OCI-LY1 (cell line): ENCODE data around the gene VIPR2.

Source experiments
- H2AFZ ChIP-seq: fragments of 200-600 bp; sonication (generic), shearing (Covaris generic); 2 replicates; pipeline ENCODE4 v1.6.0; 2014; ENCODE audit warnings: antibody characterized with exemption, mild to moderate bottlenecking, low read length
- H3F3A ChIP-seq: fragments of 200-600 bp; sonication (generic), shearing (Covaris generic); 2 replicates; pipeline ENCODE4 v1.6.0; 2014; ENCODE audit warnings: mild to moderate bottlenecking, antibody characterized with exemption, low read length, moderate library complexity; ENCODE audit not compliant: insufficient read depth
- H3K27ac ChIP-seq: fragments of 200-600 bp; sonication (generic); 2 replicates; pipeline ENCODE4 v1.5.1; 2014; ENCODE audit warnings: low read length, mixed run types, mild to moderate bottlenecking, low read depth; ENCODE audit not compliant: poor library complexity, severe bottlenecking
- H3K27me3 ChIP-seq: fragments of 200-600 bp; sonication (generic); 2 replicates; pipeline ENCODE4 v1.6.0; 2014; ENCODE audit warnings: antibody characterized with exemption, mild to moderate bottlenecking, low read length, moderate library complexity; ENCODE audit not compliant: insufficient read depth
- H3K36me3 ChIP-seq: fragments of 200-600 bp; sonication (generic); 2 replicates; pipeline ENCODE4 v1.6.1; 2014; ENCODE audit warnings: mild to moderate bottlenecking, antibody characterized with exemption, low read length, moderate library complexity, mixed read lengths; ENCODE audit not compliant: insufficient read depth
- H3K4me1 ChIP-seq: fragments of 200-600 bp; sonication (generic); 2 replicates; pipeline ENCODE4 v1.5.1; 2014; ENCODE audit warnings: mild to moderate bottlenecking, low read length, moderate library complexity; ENCODE audit not compliant: insufficient read depth, severe bottlenecking
- H3K4me2 ChIP-seq: fragments of 200-600 bp; sonication (generic), shearing (Covaris generic); 2 replicates; pipeline ENCODE4 v1.6.1; 2014; ENCODE audit warnings: low read length
- H3K4me3 ChIP-seq: fragments of 200-600 bp; sonication (generic); 2 replicates; pipeline ENCODE4 v1.5.1; 2014; ENCODE audit warnings: low read length, low read depth, mild to moderate bottlenecking, mixed read lengths; ENCODE audit not compliant: poor library complexity, severe bottlenecking
- H3K79me2 ChIP-seq: fragments of 200-600 bp; shearing (Covaris generic); 2 replicates; pipeline ENCODE4 v1.6.1; 2016; ENCODE audit warnings: mixed run types, low read length, mixed read lengths; ENCODE audit not compliant: insufficient read depth
- H3K9ac ChIP-seq: fragments of 200-600 bp; sonication (generic), shearing (Covaris generic); 2 replicates; pipeline ENCODE4 v1.6.1; 2014; ENCODE audit warnings: mild to moderate bottlenecking, low read length, mixed read lengths
- H3K9me2 ChIP-seq: fragments of 200-600 bp; sonication (generic), shearing (Covaris generic); 2 replicates; pipeline ENCODE4 v1.6.1; 2014; ENCODE audit warnings: low read depth, mild to moderate bottlenecking, low read length, mixed read lengths
- H3K9me3 ChIP-seq: fragments of 200-600 bp; shearing (Covaris generic); 2 replicates; pipeline ENCODE4 v1.6.1; 2014; ENCODE audit warnings: low read length, mixed read lengths
- H4K20me1 ChIP-seq: fragments of 200-600 bp; sonication (generic), shearing (Covaris generic); 2 replicates; pipeline ENCODE4 v1.6.0; 2016; ENCODE audit warnings: mild to moderate bottlenecking, low read length; ENCODE audit not compliant: insufficient read depth
- EZH2 ChIP-seq: fragments of 200-600 bp; sonication (generic), shearing (Covaris generic); IDR thresholded peaks from 2 replicates; pipeline ENCODE4 v1.8.0; 2017; ENCODE audit warnings: borderline replicate concordance, mixed run types, mild to moderate bottlenecking, antibody characterized with exemption, low read length, moderate library complexity, mixed read lengths
- TF ChIP-seq, protein P1 (sequence below): fragments of 200-600 bp; sonication (generic), shearing (Covaris generic); IDR thresholded peaks from 2 replicates; pipeline ENCODE4 v1.5.1; 2017; ENCODE audit warnings: mild to moderate bottlenecking, antibody characterized with exemption, low read length, moderate library complexity, mixed read lengths

The VIPR2 gene

DNA sequence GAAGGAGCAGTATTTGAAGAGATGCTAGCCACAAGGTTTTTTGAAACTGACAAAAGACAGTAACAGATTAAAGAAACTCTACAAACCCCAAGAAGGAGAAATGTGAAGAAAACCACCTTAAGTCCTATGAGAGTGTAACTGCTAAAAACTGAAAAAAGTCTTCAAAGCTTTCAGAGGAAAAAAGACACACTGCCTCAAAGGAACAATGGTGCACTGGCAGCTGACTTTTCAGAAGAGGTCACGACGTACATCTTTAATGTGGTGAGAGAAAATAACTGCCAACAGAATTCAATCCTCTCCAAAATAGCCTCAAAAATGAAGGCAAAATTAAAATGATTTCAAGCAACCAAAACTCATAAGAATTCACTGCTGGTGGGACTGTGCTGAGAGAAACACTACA is 94.0 kb downstream of the VIPR2 start:
- Histone ChIP-seq H3K79me2 (no peaks in the 10 kb centered on the region), H3K36me3 (no peaks in the 10 kb centered on the region), H2AFZ (no peak overlapping the region), H3K27me3 (no peaks in the 10 kb centered on the region), H4K20me1 (no peaks in the 10 kb centered on the region), H3K4me3 (no peak overlapping the region), H3K9ac (no peak overlapping the region), H3K27ac (no peak overlapping the region), H3K9me2 (no peaks in the 10 kb centered on the region), H3F3A (no peaks in the 10 kb centered on the region), H3K4me1 (no peaks in the 10 kb centered on the region), H3K4me2 (no peak overlapping the region), H3K9me3 (no peaks in the 10 kb centered on the region)
- TF ChIP-seq, protein P1, sequence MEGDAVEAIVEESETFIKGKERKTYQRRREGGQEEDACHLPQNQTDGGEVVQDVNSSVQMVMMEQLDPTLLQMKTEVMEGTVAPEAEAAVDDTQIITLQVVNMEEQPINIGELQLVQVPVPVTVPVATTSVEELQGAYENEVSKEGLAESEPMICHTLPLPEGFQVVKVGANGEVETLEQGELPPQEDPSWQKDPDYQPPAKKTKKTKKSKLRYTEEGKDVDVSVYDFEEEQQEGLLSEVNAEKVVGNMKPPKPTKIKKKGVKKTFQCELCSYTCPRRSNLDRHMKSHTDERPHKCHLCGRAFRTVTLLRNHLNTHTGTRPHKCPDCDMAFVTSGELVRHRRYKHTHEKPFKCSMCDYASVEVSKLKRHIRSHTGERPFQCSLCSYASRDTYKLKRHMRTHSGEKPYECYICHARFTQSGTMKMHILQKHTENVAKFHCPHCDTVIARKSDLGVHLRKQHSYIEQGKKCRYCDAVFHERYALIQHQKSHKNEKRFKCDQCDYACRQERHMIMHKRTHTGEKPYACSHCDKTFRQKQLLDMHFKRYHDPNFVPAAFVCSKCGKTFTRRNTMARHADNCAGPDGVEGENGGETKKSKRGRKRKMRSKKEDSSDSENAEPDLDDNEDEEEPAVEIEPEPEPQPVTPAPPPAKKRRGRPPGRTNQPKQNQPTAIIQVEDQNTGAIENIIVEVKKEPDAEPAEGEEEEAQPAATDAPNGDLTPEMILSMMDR: no peak
- TF ChIP-seq EZH2: no peak

DNA sequence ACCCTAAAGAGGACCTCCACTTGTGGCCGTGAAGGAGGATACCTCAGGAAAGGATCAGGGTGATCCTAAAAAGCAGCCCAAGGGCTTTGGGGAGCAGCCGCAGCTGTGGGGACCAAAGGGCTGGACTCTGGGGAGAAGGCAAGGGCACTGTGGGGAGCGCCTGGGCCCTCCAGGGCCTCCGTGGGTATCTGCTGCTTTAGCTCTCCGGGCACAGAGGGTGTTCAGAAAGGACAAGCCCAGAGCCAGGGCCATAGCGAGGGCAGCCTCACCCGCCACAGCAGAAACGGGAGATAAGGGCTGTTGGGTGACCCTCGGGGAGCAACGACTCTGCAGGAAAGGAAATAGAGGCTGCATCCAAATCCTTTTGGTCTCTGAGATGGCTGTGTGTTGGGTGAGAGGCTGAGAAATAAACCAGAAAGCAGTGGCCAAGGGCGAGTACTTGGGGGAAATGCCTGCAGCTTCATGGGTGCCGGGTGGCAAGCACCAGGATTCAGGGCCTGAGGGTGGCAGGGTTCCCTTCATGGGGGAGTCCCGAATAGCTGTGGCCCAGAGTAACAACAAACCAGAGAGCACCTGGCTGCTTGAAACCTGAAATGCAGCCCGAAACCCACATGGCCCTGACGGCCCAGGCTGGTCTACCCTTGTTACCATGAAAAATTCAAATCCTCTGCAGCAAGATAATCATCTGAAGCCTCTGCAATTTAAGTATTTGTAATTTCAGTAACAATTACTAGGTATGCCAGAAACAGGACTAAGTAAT is 95.2 kb downstream of the VIPR2 start:
- TF ChIP-seq EZH2: no peak
- TF ChIP-seq, protein P1: no peak
- no peaks in the 10 kb centered on the region for H3K9me2 ChIP-seq
- no peaks in the 10 kb centered on the region for H3K9me3 ChIP-seq
- H3K36me3 ChIP-seq: no peaks in the 10 kb centered on the region
- no peaks in the 10 kb centered on the region for H3F3A ChIP-seq
- no peak overlapping the region for H3K27ac ChIP-seq
- no peak overlapping the region for H2AFZ ChIP-seq
- no peaks in the 10 kb centered on the region for H3K27me3 ChIP-seq
- no peaks in the 10 kb centered on the region for H3K79me2 ChIP-seq
- H3K4me1 ChIP-seq: no peaks in the 10 kb centered on the region
- no peaks in the 10 kb centered on the region for H4K20me1 ChIP-seq
- H3K4me3 ChIP-seq: no peak overlapping the region
- no peak overlapping the region for H3K9ac ChIP-seq
- no peak overlapping the region for H3K4me2 ChIP-seq

DNA sequence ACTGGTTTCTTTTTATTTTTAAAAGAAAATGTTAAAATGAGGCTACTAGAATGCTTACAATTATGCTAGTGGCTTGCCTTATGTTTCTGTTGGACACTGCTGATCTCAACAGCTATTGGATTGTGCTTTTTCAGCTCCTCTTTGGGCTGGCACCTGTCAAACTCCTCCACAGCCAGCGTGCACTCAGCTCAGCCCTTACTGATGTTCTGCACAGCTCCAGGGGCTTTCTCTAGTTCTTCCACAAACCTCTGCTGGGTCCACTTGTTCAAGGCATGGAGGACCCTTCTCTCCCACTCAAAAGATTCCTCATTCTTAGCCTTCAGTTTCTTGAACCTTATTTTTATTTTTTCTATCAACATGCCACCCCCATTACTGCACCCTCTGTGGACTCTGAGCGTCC is 96.0 kb downstream of the VIPR2 start:
- Histone ChIP-seq H3K9ac (no peak overlapping the region), H4K20me1 (no peaks in the 10 kb centered on the region), H3K9me3 (no peaks in the 10 kb centered on the region), H3F3A (no peaks in the 10 kb centered on the region), H3K4me2 (no peak overlapping the region), H2AFZ (no peak overlapping the region), H3K36me3 (no peaks in the 10 kb centered on the region), H3K79me2 (no peaks in the 10 kb centered on the region), H3K27ac (no peak overlapping the region), H3K27me3 (no peaks in the 10 kb centered on the region; the same call in 1 of the 2 replicates), H3K9me2 (no peaks in the 10 kb centered on the region), H3K4me3 (no peak overlapping the region), H3K4me1 (no peaks in the 10 kb centered on the region)
- TF ChIP-seq EZH2: no peak
- TF ChIP-seq, protein P1: no peak
